Neural cell (in vitro differentiated cells): ENCODE results near the gene ZBTB7C. TPM values are rescaled to one million over a fixed set of nuclear protein-coding genes. Genes with fewer than 3 reads are reported as not detected.

Experiments used
- H2AFZ ChIP-seq: fragments of 200-600, 300-800 bp; sonication (generic), shearing (Covaris generic); 2 replicates; pipeline ENCODE4 v1.6.0; 2014; ENCODE audit warnings: low read depth, mild to moderate bottlenecking, antibody characterized with exemption, low read length, moderate library complexity
- H3F3A ChIP-seq: fragments of 200-600 bp; shearing (Covaris generic); 2 replicates; pipeline ENCODE4 v1.6.1; 2016; ENCODE audit warnings: mild to moderate bottlenecking, moderate library complexity, mixed read lengths, antibody characterized with exemption, low read length; ENCODE audit not compliant: insufficient read depth, poor library complexity, severe bottlenecking
- H3K27ac ChIP-seq: fragments of 200-600, 300-800 bp; sonication (generic), shearing (Covaris generic); 2 replicates; pipeline ENCODE4 v1.5.1; 2014; ENCODE audit warnings: mild to moderate bottlenecking, low read length, moderate library complexity
- H3K27me3 ChIP-seq: fragments of 300-800, 200-600 bp; sonication (generic), shearing (Covaris generic); 2 replicates; pipeline ENCODE4 v1.6.0; 2014; ENCODE audit warnings: mild to moderate bottlenecking, low read depth, low read length, moderate library complexity; ENCODE audit not compliant: insufficient read depth
- H3K36me3 ChIP-seq: fragments of 300-800, 200-600 bp; sonication (generic), shearing (Covaris generic); 2 replicates; pipeline ENCODE4 v1.5.1; 2014; ENCODE audit warnings: mild to moderate bottlenecking, antibody characterized with exemption, low read length, moderate library complexity; ENCODE audit not compliant: insufficient read depth
- H3K4me2 ChIP-seq: fragments of 300-800, 200-600 bp; sonication (generic), shearing (Covaris generic); 2 replicates; pipeline ENCODE4 v1.6.0; 2014; ENCODE audit warnings: mild to moderate bottlenecking, low read length
- H3K4me3 ChIP-seq: fragments of 300-800, 200-600 bp; sonication (generic), shearing (Covaris generic); 2 replicates; pipeline ENCODE4 v1.5.1; 2014; ENCODE audit warnings: mild to moderate bottlenecking, low read length, moderate library complexity
- H3K79me2 ChIP-seq: fragments of 200-600 bp; shearing (Covaris generic); replicated peaks from 2 replicates; pipeline ENCODE4 v1.6.0; 2014; ENCODE audit warnings: mild to moderate bottlenecking, low read length, moderate library complexity; ENCODE audit not compliant: insufficient read depth
- H3K9ac ChIP-seq: fragments of 300-800, 200-600 bp; sonication (generic), shearing (Covaris generic); 2 replicates; pipeline ENCODE4 v1.6.1; 2016; ENCODE audit warnings: mild to moderate bottlenecking, low read length, mixed read lengths
- H3K9me2 ChIP-seq: fragments of 200-600 bp; shearing (Covaris generic); 2 replicates; pipeline ENCODE4 v1.6.1; 2016; ENCODE audit warnings: mild to moderate bottlenecking, low read length, mixed read lengths; ENCODE audit not compliant: insufficient read depth
- H3K9me3 ChIP-seq: fragments of 200-600, 300-800 bp; sonication (generic), shearing (Covaris generic); 2 replicates; pipeline ENCODE4 v1.6.1; 2016; ENCODE audit warnings: mild to moderate bottlenecking, mixed run types, low read length, moderate library complexity, mixed read lengths
- H4K20me1 ChIP-seq: fragments of 200-600 bp; shearing (Covaris generic); 2 replicates; pipeline ENCODE4 v1.6.1; 2016; ENCODE audit warnings: mild to moderate bottlenecking, mixed run types; ENCODE audit not compliant: insufficient read depth
- EP300 ChIP-seq: fragments of 450-650 bp; conservative IDR thresholded peaks from 2 replicates; pipeline ENCODE4 v1.6.1; 2014; ENCODE audit warnings: antibody characterized with exemption, mild to moderate bottlenecking, moderate library complexity; ENCODE audit not compliant: poor library complexity, severe bottlenecking
- EZH2 ChIP-seq: fragments of 200-600, 300-800 bp; shearing (Covaris generic), sonication (generic); IDR thresholded peaks from 2 replicates; pipeline ENCODE4 v1.6.1; 2014; ENCODE audit warnings: antibody characterized with exemption, low read length, borderline replicate concordance, mild to moderate bottlenecking; ENCODE audit not compliant: insufficient read depth, poor library complexity, severe bottlenecking
- POLR2AphosphoS5 ChIP-seq: IDR thresholded peaks from 2 replicates; pipeline ENCODE4 v1.6.1; 2012
- SMC3 ChIP-seq: fragments of 450-650 bp; conservative IDR thresholded peaks from 2 replicates; pipeline ENCODE4 v1.6.1; 2014; ENCODE audit warnings: antibody characterized with exemption, mild to moderate bottlenecking, moderate library complexity; ENCODE audit not compliant: poor library complexity
- polyA plus RNA-seq: library from polyadenylated mRNA; depleted of rRNA; stranded (reverse); fragments of >200 nt; gene quantifications from 2 replicates; pipeline ENCODE4 v1.2.3, GENCODE V29; 2014
- TF ChIP-seq, protein P1 (sequence below): IDR thresholded peaks from 2 replicates; pipeline ENCODE4 v1.6.1; 2012; ENCODE audit warnings: borderline replicate concordance

The ZBTB7C gene
- polyA plus RNA-seq, 1 donor from 2014 or later: 2.4 TPM

DNA sequence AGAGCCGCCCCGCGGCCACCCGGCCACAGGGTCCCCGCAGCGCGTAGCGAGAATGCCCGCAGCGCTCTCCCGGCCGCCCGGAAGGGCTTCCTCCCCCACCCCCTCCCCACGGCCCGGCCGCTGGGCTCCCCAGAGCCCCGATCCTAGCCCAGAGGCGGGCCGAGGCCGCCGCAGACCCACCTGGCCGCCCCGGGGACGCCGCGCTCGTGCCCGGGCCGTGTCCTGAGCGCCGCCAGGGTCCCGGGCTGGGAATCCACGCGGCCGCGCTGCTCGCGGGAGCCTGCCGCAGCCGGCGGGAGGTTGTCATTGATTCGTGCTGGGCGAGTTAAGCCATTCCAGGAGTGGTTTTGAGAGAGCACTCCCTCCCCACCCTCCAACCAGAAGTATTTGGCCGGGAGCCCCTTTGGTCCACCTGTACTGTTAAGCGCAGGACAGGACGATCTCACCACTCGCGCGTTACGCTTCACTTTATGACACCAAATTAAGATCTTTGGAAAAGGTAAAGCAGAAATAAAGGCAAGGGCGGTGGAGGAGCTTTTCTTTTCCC lies 272.3 kb downstream of the ZBTB7C start:
- no peaks in the 10 kb centered on the region for H3F3A ChIP-seq
- H3K27me3 ChIP-seq: peaks cover 49% of the 10 kb centered on the region
- H4K20me1 ChIP-seq: no peaks in the 10 kb centered on the region
- no peaks in the 10 kb centered on the region for H3K9me3 ChIP-seq
- H3K4me2 ChIP-seq: no peak overlapping the region
- no peak overlapping the region for H2AFZ ChIP-seq
- TF ChIP-seq SMC3: peak; percentile 17
- TF ChIP-seq, protein P1, sequence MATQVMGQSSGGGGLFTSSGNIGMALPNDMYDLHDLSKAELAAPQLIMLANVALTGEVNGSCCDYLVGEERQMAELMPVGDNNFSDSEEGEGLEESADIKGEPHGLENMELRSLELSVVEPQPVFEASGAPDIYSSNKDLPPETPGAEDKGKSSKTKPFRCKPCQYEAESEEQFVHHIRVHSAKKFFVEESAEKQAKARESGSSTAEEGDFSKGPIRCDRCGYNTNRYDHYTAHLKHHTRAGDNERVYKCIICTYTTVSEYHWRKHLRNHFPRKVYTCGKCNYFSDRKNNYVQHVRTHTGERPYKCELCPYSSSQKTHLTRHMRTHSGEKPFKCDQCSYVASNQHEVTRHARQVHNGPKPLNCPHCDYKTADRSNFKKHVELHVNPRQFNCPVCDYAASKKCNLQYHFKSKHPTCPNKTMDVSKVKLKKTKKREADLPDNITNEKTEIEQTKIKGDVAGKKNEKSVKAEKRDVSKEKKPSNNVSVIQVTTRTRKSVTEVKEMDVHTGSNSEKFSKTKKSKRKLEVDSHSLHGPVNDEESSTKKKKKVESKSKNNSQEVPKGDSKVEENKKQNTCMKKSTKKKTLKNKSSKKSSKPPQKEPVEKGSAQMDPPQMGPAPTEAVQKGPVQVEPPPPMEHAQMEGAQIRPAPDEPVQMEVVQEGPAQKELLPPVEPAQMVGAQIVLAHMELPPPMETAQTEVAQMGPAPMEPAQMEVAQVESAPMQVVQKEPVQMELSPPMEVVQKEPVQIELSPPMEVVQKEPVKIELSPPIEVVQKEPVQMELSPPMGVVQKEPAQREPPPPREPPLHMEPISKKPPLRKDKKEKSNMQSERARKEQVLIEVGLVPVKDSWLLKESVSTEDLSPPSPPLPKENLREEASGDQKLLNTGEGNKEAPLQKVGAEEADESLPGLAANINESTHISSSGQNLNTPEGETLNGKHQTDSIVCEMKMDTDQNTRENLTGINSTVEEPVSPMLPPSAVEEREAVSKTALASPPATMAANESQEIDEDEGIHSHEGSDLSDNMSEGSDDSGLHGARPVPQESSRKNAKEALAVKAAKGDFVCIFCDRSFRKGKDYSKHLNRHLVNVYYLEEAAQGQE: no peak
- no peak overlapping the region for H3K27ac ChIP-seq
- no peaks in the 10 kb centered on the region for H3K79me2 ChIP-seq
- peak overlapping the region; percentile 39 for H3K9ac ChIP-seq
- no peaks in the 10 kb centered on the region for H3K36me3 ChIP-seq
- H3K4me3 ChIP-seq: peak overlapping the region; percentile 66
- H3K9me2 ChIP-seq: no peaks in the 10 kb centered on the region

DNA sequence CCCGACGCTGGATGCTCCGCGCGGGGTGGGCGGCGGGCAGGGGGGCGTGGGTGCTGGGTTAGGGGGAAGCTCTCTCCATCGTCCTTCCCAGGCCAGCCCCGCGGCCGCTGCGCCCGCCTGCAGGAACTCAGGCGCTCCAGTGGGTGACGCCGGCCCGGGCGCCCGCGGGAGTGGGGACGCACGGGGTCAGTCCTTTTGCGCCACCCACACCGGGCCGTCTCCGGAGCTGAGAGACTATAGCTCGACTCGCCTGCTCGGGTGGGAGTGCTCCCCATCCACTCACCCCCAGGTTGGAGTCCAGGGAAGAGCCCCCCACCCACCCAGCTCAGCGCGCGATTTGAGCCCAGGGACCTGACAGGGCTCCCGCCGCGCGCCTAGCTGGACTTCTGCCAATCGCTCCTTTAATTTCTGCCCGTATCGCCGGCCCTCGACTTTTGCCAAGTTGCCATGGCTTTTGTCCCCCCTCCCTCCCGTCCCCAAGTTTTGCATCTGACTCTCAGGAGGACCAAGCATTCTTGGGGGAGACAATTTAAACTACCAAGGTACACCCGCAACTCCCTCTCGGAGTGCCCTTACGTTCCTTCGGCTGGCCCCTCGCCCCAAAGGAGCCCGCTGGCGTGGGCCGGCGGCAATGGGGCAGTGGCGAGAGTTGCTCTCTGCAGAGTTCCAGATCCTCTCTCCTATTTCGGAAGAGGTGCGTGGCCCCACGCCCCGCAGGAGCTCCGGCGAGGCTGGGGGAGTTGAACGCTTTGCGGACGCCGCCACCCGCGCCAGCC lies 272.9 kb downstream of the ZBTB7C start:
- H3K27me3 ChIP-seq: peaks cover 49% of the 10 kb centered on the region
- no peaks in the 10 kb centered on the region for H4K20me1 ChIP-seq
- no peaks in the 10 kb centered on the region for H3F3A ChIP-seq
- peak overlapping the region; percentile 70 for H3K4me2 ChIP-seq
- H3K9me2 ChIP-seq: no peaks in the 10 kb centered on the region
- no peaks in the 10 kb centered on the region for H3K36me3 ChIP-seq
- no peak overlapping the region for H3K27ac ChIP-seq
- H2AFZ ChIP-seq: no peak overlapping the region
- H3K4me3 ChIP-seq: peak overlapping the region; percentile 66
- H3K79me2 ChIP-seq: no peaks in the 10 kb centered on the region
- H3K9me3 ChIP-seq: no peaks in the 10 kb centered on the region
- peak overlapping the region; percentile 39 for H3K9ac ChIP-seq
- TF ChIP-seq EZH2: peak; percentile 60
- TF ChIP-seq EP300: no peak

DNA sequence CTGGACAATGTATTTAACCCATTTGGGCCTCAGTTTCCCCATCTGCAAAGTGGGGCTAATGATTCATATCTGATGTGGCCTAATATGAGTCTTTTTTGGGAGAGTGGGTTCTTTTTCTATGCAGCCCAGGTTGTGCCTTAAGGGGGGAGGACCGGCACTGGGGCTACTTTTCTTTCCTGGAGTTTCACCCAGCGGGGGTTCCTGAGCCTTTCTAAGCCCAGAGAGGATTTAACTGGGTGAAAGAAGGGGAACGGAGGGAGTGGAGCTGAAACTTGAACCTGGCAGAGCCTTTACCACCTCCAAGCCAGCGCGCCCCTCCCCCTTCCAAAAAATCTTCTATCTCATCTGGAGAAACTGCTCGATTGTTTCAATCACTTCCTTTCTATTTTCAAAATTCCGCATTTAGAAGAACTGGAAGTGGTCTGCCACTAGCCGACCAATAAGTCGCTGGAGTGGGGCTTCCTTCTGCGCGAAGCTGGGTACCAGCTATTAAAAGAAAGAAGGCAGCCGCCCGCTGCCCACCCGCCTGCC lies 273.7 kb downstream of the ZBTB7C start:
- H2AFZ ChIP-seq: no peak overlapping the region
- peaks cover 49% of the 10 kb centered on the region for H3K27me3 ChIP-seq
- no peak overlapping the region for H3K4me2 ChIP-seq
- H3K27ac ChIP-seq: no peak overlapping the region
- H3K9ac ChIP-seq: peak overlapping the region; percentile 5
- TF ChIP-seq SMC3: no peak
- TF ChIP-seq POLR2AphosphoS5: no peak
- no peak for TF ChIP-seq EP300
- TF ChIP-seq EZH2: no peak
- no peaks in the 10 kb centered on the region for H3F3A ChIP-seq
- no peaks in the 10 kb centered on the region for H3K9me3 ChIP-seq
- H3K9me2 ChIP-seq: no peaks in the 10 kb centered on the region
- H3K36me3 ChIP-seq: no peaks in the 10 kb centered on the region
- H4K20me1 ChIP-seq: no peaks in the 10 kb centered on the region
- no peaks in the 10 kb centered on the region for H3K79me2 ChIP-seq
- peak overlapping the region; percentile 66 for H3K4me3 ChIP-seq
